Gastrocnemius medialis (tissue), 4 donors: ENCODE results near the gene GDF10. TPM values are rescaled to one million over a fixed set of nuclear protein-coding genes. Genes with fewer than 3 reads are reported as not detected.
A peak's percentile ranks its signal among the peaks of the same experiment; 100 is the strongest.

Source experiments
- ATAC-seq, 2 donors: fragments of 150-250 bp; one replicate each; pipeline ENCODE4 v1.9.1; 2016
- DNase-seq, 2 donors: peaks; one replicate each; pipeline ENCODE4 v3.0.0-alpha.2; 2019
- H3K27ac ChIP-seq, 4 donors: fragments of 200-600 bp; sonication (generic); 1 replicate in 1 of 4; 2 replicates in 3 of 4; pipeline ENCODE4 v1.5.1; 2016 to 2018; ENCODE audit warnings: mild to moderate bottlenecking in 2 of 4, moderate library complexity in 1 of 4
- H3K27me3 ChIP-seq, 3 donors: fragments of 200-600 bp; sonication (generic) in 2 of 3; 1 replicate in 1 of 3; 2 replicates in 2 of 3; pipeline versions ENCODE4 v1.5.1 to v1.6.0; 2016 to 2019; ENCODE audit warnings: mild to moderate bottlenecking in 1 of 3, moderate library complexity in 1 of 3
- H3K36me3 ChIP-seq, 2 donors: fragments of 200-600 bp; sonication (generic) in 1 of 2; one replicate each; pipeline ENCODE4 v1.5.1; 2017 to 2018
- H3K4me1 ChIP-seq, 2 donors: fragments of 200-600 bp; sonication (generic) in 1 of 2; one replicate each; pipeline ENCODE4 v1.5.1; 2016 to 2017; ENCODE audit warnings: mild to moderate bottlenecking in 2 of 2
- H3K4me3 ChIP-seq, 4 donors: fragments of 200-600 bp; sonication (generic) in 3 of 4; 1 replicate in 1 of 4; 2 replicates in 3 of 4; pipeline ENCODE4 v1.5.1; 2016 to 2019; ENCODE audit warnings: mild to moderate bottlenecking in 2 of 4
- H3K9me3 ChIP-seq, 3 donors: fragments of 200-600 bp; sonication (generic) in 2 of 3; 1 replicate in 1 of 3; 2 replicates in 2 of 3; pipeline ENCODE4 v1.5.1; 2016 to 2019
- POLR2A ChIP-seq, 2 donors: fragments of 450-650 bp; IDR thresholded peaks; one replicate each; pipeline ENCODE4 v1.6.1; 2017; ENCODE audit warnings: antibody characterized with exemption in 2 of 2, mild to moderate bottlenecking in 2 of 2, moderate library complexity in 2 of 2
- in situ Hi-C, 4 donors: fragments of 200-750 bp; cut with MboI; loops; one replicate each; pipeline versions ENCODE4 v1.15.0 to v1.8.0; 2017; ENCODE audit warnings: low sequenced_read_pairs in 4 of 4
- intact Hi-C: fragments of 100-400 bp; cut with DNase I; formaldehyde crosslinking; loops from one replicate; pipeline ENCODE4 v1.15.1; 2023; ENCODE audit warnings: low total_unique reads
- total RNA-seq, 4 donors: library from RNA; depleted of rRNA; stranded (reverse); fragments of >200 nt; gene quantifications; one replicate each; pipeline versions ENCODE4 v1.1.0 to v1.2.3, GENCODE V29; 2016
- TF ChIP-seq, protein P1 (sequence below), 5 experiments: fragments of 450-650 bp in 3 of 5; fragments of 200-600 bp in 2 of 5; sonication (generic) in 2 of 5; IDR thresholded peaks in 4 of 5; conservative IDR thresholded peaks in 1 of 5; 1 replicate in 4 of 5; 2 replicates in 1 of 5; pipeline ENCODE4 v1.5.1; 2016 to 2019; ENCODE audit warnings: antibody characterized with exemption in 5 of 5, mild to moderate bottlenecking in 3 of 5, moderate library complexity in 3 of 5

Gene GDF10
- total RNA-seq, 4 donors from 2014 or later = 0.20 to 0.72 (median 0.36) TPM

DNA sequence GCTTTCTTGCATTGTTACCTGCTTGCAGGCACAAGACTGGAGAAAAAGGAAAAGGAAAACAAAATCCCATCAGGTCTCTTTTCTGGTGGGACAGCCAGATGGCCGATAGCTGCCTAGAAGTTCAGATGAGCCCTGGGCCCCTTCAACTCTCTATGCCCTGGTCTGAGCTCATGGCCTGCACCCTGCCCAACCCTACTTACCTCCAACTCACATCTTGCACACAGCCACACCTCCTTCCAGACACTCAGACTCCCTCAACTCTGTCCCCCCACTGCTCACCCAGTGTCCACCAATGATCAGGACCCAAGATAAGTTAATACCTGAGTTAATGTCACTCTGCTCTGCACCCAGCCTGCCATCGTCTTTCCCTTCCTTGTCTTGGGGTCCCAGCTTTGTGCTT is 59.1 kb downstream of the GDF10 start:
- Histone ChIP-seq H3K27me3 (no peaks in the 10 kb centered on the region), H3K27ac (no peak overlapping the region), H3K4me3 (no peak overlapping the region), H3K36me3 (no peaks in the 10 kb centered on the region), H3K4me1 (peaks cover 4 to 15% of the 10 kb centered on the region in 2 donors), H3K9me3 (no peaks in the 10 kb centered on the region)
- DNase-seq (no peak), ATAC-seq (no peak)
- TF ChIP-seq POLR2A (IDR thresholded peaks at IDR 0.05) = no peak
- TF ChIP-seq, protein P1, sequence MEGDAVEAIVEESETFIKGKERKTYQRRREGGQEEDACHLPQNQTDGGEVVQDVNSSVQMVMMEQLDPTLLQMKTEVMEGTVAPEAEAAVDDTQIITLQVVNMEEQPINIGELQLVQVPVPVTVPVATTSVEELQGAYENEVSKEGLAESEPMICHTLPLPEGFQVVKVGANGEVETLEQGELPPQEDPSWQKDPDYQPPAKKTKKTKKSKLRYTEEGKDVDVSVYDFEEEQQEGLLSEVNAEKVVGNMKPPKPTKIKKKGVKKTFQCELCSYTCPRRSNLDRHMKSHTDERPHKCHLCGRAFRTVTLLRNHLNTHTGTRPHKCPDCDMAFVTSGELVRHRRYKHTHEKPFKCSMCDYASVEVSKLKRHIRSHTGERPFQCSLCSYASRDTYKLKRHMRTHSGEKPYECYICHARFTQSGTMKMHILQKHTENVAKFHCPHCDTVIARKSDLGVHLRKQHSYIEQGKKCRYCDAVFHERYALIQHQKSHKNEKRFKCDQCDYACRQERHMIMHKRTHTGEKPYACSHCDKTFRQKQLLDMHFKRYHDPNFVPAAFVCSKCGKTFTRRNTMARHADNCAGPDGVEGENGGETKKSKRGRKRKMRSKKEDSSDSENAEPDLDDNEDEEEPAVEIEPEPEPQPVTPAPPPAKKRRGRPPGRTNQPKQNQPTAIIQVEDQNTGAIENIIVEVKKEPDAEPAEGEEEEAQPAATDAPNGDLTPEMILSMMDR (IDR thresholded peaks at IDR 0.05 in 4 of 5, conservative IDR thresholded peaks at IDR 0.05 in 1 of 5) = no peak
- in situ Hi-C loops = no loop called here
- intact Hi-C loops = no loop called here

DNA sequence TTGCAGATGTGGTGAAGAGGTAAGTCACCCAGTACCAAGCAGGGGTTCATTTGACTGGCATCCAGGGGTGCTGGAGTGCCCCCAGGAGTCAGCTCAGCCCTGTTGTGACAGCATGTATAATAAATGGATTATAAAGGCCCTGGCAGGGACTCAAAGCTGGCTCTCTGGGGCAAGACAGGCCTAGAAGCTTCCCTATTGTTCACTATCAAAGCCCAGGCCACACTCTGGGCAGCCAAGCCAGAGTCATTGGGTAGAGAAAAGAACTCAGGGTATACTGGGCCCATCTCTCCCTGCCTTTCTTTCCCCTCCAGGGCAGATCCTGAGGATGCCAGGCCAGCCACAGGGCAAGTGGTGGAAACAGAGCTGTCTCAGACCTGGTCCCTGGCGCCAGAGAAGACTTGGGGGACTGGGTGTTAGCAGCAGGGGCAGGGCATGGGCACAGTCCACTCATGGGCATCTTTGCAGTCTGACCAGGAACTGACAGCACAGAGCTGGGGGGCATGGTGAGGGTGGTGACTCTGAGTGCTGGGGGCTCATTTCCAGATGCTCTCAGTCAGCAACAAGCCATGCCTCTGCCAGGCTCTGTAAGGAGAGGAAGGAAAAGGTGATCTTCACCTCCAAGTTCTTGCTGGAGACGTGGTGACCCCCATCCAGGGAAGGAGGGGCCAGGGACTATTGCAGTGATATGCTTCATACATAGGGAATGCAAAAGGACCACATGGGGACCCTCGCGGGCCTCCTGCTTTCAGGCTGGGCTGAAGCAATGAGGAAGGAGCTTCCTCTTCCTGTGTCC is 59.8 kb downstream of the GDF10 start:
- no peak for TF ChIP-seq POLR2A (IDR thresholded peaks at IDR 0.05)
- TF ChIP-seq, protein P1 (IDR thresholded peaks at IDR 0.05 in 4 of 5, conservative IDR thresholded peaks at IDR 0.05 in 1 of 5) = no peak
- Histone ChIP-seq H3K36me3 (no peaks in the 10 kb centered on the region), H3K4me3 (no peak overlapping the region), H3K27ac (no peak overlapping the region), H3K27me3 (no peaks in the 10 kb centered on the region), H3K4me1 (peaks cover 8 to 23% of the 10 kb centered on the region in 2 donors), H3K9me3 (no peaks in the 10 kb centered on the region)
- DNase-seq (no peak), ATAC-seq (no peak)
- in situ Hi-C loops = no loop called here
- intact Hi-C loops = no loop called here

DNA sequence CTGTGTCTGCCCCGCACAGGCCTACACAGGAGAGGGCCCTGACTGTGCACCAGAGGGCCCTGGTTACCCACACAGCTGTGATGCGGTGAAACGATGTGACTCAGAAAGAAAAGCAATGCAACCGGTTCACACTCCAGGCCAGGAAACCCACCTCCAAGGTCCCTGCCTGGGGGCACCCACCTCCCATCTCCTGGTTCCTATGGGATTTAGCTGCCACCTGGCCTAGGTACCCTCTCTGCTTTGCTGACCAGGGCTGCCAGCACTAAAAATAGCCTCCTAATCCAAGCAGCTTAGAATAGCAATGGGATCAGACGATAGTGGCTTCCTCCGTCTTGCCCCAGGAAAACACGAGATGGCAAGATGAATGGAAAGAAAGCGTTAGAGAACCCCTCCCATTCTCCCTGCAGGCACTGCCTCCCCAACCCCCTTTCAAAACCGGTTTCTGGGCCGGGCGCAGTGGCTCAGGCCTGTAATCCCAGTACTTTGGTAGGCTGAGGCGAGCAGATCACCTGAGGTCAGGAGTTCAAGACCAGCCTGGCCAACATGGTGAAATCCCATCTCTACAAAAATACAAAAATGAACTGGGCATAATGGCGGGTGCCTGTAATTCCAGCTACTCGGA is 60.5 kb downstream of the GDF10 start:
- Histone ChIP-seq H3K4me3 (no peak overlapping the region), H3K36me3 (no peaks in the 10 kb centered on the region), H3K4me1 (peaks cover 11 to 23% of the 10 kb centered on the region in 2 donors), H3K27me3 (no peaks in the 10 kb centered on the region), H3K9me3 (no peaks in the 10 kb centered on the region), H3K27ac (peak overlapping the region in 1 of 4 donors; percentile 5)
- ATAC-seq = peak in 1 of 2 donors; percentile 53
- TF ChIP-seq, protein P1 (IDR thresholded peaks at IDR 0.05 in 4 of 5, conservative IDR thresholded peaks at IDR 0.05 in 1 of 5) = no peak
- in situ Hi-C loops = no loop called here
- intact Hi-C loops = no loop called here
- DNase-seq = no peak

DNA sequence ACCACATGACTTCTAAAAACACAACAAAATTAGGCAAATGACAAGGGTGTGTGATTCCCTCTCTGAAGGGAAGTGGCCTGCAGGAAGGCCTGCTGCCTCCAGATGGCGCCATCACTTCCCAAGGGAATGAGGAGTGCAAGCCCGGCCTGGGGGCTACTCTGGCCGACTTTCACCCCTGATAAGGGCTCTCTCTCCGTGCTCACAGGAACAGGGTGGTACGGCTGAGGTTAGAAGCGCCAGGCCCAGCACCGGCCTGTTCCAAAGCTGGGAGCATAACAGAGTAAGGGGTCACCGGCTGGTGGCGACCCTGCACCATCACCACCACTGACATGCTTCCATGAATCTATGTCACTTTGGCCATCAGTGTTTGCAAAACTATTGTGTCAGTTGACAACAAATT is 61.3 kb downstream of the GDF10 start:
- TF ChIP-seq POLR2A (IDR thresholded peaks at IDR 0.05) = no peak
- TF ChIP-seq, protein P1 (IDR thresholded peaks at IDR 0.05 in 4 of 5, conservative IDR thresholded peaks at IDR 0.05 in 1 of 5) = peak; percentile 29 to 58 (median 49)
- in situ Hi-C loops = no loop called here

More for the DNA sequence above, 61.3 kb downstream of the GDF10 start:
- H3K4me1 ChIP-seq = peaks cover 11 to 23% of the 10 kb centered on the region in 2 donors
- no peak overlapping the region for H3K27ac ChIP-seq
- no peak overlapping the region for H3K4me3 ChIP-seq
- intact Hi-C loops = no loop called here
- ATAC-seq = peak in 1 of 2 donors; percentile 28
- no peaks in the 10 kb centered on the region for H3K9me3 ChIP-seq
- no peak for DNase-seq
- no peaks in the 10 kb centered on the region for H3K27me3 ChIP-seq
- H3K36me3 ChIP-seq = no peaks in the 10 kb centered on the region
